Heart left ventricle (tissue), 13 donors: ENCODE measurements around the gene TROAP.

Experiments used
- POLR2A ChIP-seq, 2 donors: fragments of 450-650 bp; IDR thresholded peaks; one replicate each; pipeline ENCODE4 v1.6.1; 2017; ENCODE audit warnings: antibody characterized with exemption in 2 of 2, mild to moderate bottlenecking in 2 of 2, moderate library complexity in 2 of 2
- TF ChIP-seq, protein P1 (sequence below), 12 donors: fragments of 200-600 bp; sonication (generic) in 4 of 12; IDR thresholded peaks; one replicate each; pipeline versions ENCODE4 v1.5.0 to v1.8.0; 2018 to 2022; ENCODE audit warnings: antibody characterized with exemption in 12 of 12, mild to moderate bottlenecking in 5 of 12
- donor health status: ischemic (EF 13 %, LVEDD 7.1; RV severe dilation, severe dysfunction).
- donor health status: DM: no; HTN: yes; CAD: no.
- donor health status: DM: no; HTN: no; CAD: no.
- donor health status: ischemic (EF 25% LVEDD 6.9; RV normal size, moderate dysfunction).
- donor health status: ischemic (EF 25% LVEDD 5.7; RV mildly dilated, moderate dysfunction).
- donor health status: ischemic (EF 35%, LVEDD 5.7; RV mildly dilated, moderate dysfunction).
- donor health status: nonischemic (EF 11% LVEDD 7.7; RV severe dilation, severe dysfunction).
- donor health status: DM: yes; HTN: yes; CAD: no.
- donor health status: PGD.
- donor health status: ischemic (EF 29% LVEDD 5.4; RV normal size, mild dysfunction).
- donor health status: nonischemic (EF 23%, LVEDD 6.1; RV moderate dilation, normal function).

DNA sequence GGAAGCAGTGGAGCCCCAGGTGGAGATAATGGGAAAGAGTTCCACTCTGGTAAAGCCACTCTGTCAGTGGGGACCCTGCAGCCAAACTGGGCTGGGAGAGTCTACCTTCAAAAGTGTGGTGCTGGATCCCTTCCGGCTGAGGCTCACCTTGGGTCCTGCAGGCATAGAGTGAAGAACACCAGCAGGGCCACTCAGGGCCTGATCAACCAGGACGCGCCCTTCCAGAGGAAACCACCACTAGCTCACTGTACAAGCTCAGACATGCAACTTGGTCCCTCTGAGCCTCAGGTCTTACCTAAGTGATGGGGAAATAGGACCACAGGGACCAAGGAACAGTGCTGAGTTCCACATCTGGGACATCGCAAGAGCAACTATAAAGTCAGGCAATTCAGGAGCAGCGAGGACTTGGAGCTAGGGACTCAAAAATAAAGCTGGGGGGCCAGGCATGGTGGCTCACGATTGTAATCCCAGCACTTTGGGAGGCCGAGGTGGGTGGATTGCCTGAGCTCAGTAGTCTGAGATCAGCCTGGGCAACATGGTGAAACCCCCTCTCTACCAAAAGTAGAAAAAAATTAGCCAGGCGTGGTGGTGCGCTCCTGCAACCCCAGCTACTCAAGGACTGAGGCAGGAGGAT, 34.0 kb upstream of the TROAP start:
- TF ChIP-seq, protein P1, sequence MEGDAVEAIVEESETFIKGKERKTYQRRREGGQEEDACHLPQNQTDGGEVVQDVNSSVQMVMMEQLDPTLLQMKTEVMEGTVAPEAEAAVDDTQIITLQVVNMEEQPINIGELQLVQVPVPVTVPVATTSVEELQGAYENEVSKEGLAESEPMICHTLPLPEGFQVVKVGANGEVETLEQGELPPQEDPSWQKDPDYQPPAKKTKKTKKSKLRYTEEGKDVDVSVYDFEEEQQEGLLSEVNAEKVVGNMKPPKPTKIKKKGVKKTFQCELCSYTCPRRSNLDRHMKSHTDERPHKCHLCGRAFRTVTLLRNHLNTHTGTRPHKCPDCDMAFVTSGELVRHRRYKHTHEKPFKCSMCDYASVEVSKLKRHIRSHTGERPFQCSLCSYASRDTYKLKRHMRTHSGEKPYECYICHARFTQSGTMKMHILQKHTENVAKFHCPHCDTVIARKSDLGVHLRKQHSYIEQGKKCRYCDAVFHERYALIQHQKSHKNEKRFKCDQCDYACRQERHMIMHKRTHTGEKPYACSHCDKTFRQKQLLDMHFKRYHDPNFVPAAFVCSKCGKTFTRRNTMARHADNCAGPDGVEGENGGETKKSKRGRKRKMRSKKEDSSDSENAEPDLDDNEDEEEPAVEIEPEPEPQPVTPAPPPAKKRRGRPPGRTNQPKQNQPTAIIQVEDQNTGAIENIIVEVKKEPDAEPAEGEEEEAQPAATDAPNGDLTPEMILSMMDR (IDR thresholded peaks at IDR 0.05) = no peak
- no peak for TF ChIP-seq POLR2A (IDR thresholded peaks at IDR 0.05)
